ENCODE measurements around the gene SCFD2.

DNA sequence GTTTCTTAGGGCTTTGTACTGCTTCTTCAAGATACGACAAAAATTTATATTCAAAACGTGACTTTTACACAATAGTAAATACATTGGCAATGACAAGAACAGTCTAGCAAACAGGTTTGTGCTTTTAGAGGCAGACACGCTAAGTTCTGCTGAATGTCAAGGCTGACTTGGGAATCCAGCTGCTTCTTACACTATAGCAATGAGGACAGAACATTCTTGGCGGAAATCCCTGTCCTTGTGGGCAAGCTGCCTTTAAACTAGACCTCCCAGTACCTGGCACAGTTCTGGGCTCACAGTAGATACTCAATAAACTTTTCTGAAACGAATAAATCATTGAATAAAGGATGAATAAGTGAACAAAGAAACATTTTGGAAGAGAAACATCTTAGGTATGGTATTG is 355.5 kb downstream of the SCFD2 start:
- TF ChIP-seq POLR2AphosphoS5 (IDR thresholded peaks at IDR 0.05; ENCODE audit: low read depth, low read length), result no peak
- TF ChIP-seq TAF1 (IDR thresholded peaks at IDR 0.05; ENCODE audit: borderline replicate concordance, insufficient read depth, low read length), result no peak
- no peak for TF ChIP-seq SIN3A (IDR thresholded peaks at IDR 0.05; ENCODE audit: borderline replicate concordance, insufficient read depth, low read length)
- TF ChIP-seq, protein P1, sequence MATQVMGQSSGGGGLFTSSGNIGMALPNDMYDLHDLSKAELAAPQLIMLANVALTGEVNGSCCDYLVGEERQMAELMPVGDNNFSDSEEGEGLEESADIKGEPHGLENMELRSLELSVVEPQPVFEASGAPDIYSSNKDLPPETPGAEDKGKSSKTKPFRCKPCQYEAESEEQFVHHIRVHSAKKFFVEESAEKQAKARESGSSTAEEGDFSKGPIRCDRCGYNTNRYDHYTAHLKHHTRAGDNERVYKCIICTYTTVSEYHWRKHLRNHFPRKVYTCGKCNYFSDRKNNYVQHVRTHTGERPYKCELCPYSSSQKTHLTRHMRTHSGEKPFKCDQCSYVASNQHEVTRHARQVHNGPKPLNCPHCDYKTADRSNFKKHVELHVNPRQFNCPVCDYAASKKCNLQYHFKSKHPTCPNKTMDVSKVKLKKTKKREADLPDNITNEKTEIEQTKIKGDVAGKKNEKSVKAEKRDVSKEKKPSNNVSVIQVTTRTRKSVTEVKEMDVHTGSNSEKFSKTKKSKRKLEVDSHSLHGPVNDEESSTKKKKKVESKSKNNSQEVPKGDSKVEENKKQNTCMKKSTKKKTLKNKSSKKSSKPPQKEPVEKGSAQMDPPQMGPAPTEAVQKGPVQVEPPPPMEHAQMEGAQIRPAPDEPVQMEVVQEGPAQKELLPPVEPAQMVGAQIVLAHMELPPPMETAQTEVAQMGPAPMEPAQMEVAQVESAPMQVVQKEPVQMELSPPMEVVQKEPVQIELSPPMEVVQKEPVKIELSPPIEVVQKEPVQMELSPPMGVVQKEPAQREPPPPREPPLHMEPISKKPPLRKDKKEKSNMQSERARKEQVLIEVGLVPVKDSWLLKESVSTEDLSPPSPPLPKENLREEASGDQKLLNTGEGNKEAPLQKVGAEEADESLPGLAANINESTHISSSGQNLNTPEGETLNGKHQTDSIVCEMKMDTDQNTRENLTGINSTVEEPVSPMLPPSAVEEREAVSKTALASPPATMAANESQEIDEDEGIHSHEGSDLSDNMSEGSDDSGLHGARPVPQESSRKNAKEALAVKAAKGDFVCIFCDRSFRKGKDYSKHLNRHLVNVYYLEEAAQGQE (IDR thresholded peaks at IDR 0.05; ENCODE audit: insufficient read depth in 1 of 2, low read depth in 2 of 2, low read length in 2 of 2), result no peak

All from PFSK-1 (cell line).